HEK293 (cell line): ENCODE measurements around the gene AKAP11.

Experiments
- CTCF ChIA-PET: fragments of 350-600 bp; formaldehyde crosslinking; extraction: SDS; loops from one replicate; lab custom pipeline; 2021; ENCODE audit warnings: antibody characterized with exemption; lab: Yijun Ruan, JAX
- POLR2A ChIA-PET: fragments of 300-600 bp; formaldehyde crosslinking; extraction: SDS; loops from one replicate; lab custom pipeline; 2020; ENCODE audit warnings: antibody characterized with exemption, inconsistent platforms; lab: Yijun Ruan, JAX
- H3K27ac ChIP-seq: fragments of 200-500 bp; sonication (Bioruptor generic); 2 replicates; pipeline ENCODE4 v1.5.1; 2014; ENCODE audit warnings: low read depth, low read length, control low read depth, inconsistent platforms; ENCODE audit errors: extremely low read depth
- H3K36me3 ChIP-seq, 2 experiments: fragments of 200-500 bp in 1 of 2; sonication (Bioruptor generic) in 1 of 2; 1 replicate in 1 of 2; 2 replicates in 1 of 2; pipeline ENCODE4 v1.5.1; 2014 to 2017; ENCODE audit warnings: inconsistent platforms in 2 of 2, low read length in 2 of 2; ENCODE audit not compliant: control insufficient read depth in 2 of 2, insufficient read depth in 1 of 2
- H3K4me1 ChIP-seq: fragments of 200-500 bp; sonication (Bioruptor generic); 2 replicates; pipeline ENCODE4 v1.5.1; 2014; ENCODE audit warnings: mild to moderate bottlenecking, low read length, inconsistent platforms; ENCODE audit not compliant: control insufficient read depth, insufficient read depth
- H3K4me3 ChIP-seq: 2 replicates; pipeline ENCODE4 v1.5.1; 2011; ENCODE audit warnings: low read depth, mild to moderate bottlenecking, control low read depth, low read length, moderate library complexity
- H3K9me3 ChIP-seq: fragments of 200-500 bp; sonication (Bioruptor generic); 2 replicates; pipeline ENCODE4 v1.5.1; 2014; ENCODE audit warnings: low read depth, low read length, inconsistent platforms; ENCODE audit not compliant: control insufficient read depth, insufficient read depth
- GLI2 ChIP-seq: fragments of 450-650 bp; formaldehyde crosslinking; IDR thresholded peaks from 2 replicates; pipeline ENCODE4; 2017; ENCODE audit warnings: missing biosample characterization, missing genetic modification characterization, low read depth, borderline replicate concordance
- GLI4 ChIP-seq: fragments of 450-650 bp; formaldehyde crosslinking; IDR thresholded peaks from 2 replicates; pipeline ENCODE4 v1.5.1; 2016; ENCODE audit warnings: missing biosample characterization, missing genetic modification characterization
- REST ChIP-seq: fragments of 450-650 bp; formaldehyde crosslinking; IDR thresholded peaks from 2 replicates; pipeline ENCODE4 v1.5.1; 2016; ENCODE audit warnings: missing biosample characterization, missing genetic modification characterization
- ZBTB48 ChIP-seq: fragments of 450-650 bp; formaldehyde crosslinking; IDR thresholded peaks from 2 replicates; pipeline ENCODE4 v1.5.1; 2016; ENCODE audit warnings: missing biosample characterization, missing genetic modification characterization
- ZNF133 ChIP-seq: fragments of 450-650 bp; formaldehyde crosslinking; IDR thresholded peaks from 2 replicates; pipeline ENCODE4 v1.5.1; 2016; ENCODE audit warnings: missing biosample characterization, missing genetic modification characterization
- ZNF16 ChIP-seq: fragments of 450-650 bp; formaldehyde crosslinking; IDR thresholded peaks from 2 replicates; pipeline ENCODE4 v1.5.1; 2016; ENCODE audit warnings: low read depth, missing biosample characterization, missing genetic modification characterization
- ZNF169 ChIP-seq: fragments of 450-650 bp; formaldehyde crosslinking; IDR thresholded peaks from 2 replicates; pipeline ENCODE4 v1.5.1; 2016; ENCODE audit warnings: missing biosample characterization, missing genetic modification characterization
- ZNF211 ChIP-seq: fragments of 450-650 bp; formaldehyde crosslinking; IDR thresholded peaks from 2 replicates; pipeline ENCODE4 v1.5.1; 2016; ENCODE audit warnings: low read depth, missing biosample characterization, missing genetic modification characterization
- ZNF280D ChIP-seq: fragments of 450-650 bp; formaldehyde crosslinking; IDR thresholded peaks from 2 replicates; pipeline ENCODE4 v1.5.1; 2016; ENCODE audit warnings: missing biosample characterization, missing genetic modification characterization
- ZNF302 ChIP-seq: fragments of 450-650 bp; formaldehyde crosslinking; IDR thresholded peaks from 2 replicates; pipeline ENCODE4 v1.5.1; 2016; ENCODE audit warnings: missing biosample characterization, missing genetic modification characterization, low read depth
- ZNF521 ChIP-seq: fragments of 450-650 bp; formaldehyde crosslinking; IDR thresholded peaks from 2 replicates; pipeline ENCODE4 v1.5.1; 2017; ENCODE audit warnings: missing biosample characterization, mild to moderate bottlenecking, missing genetic modification characterization
- ZNF561 ChIP-seq: fragments of 450-650 bp; IDR thresholded peaks from 2 replicates; pipeline ENCODE4 v1.5.1; 2018; ENCODE audit warnings: missing biosample characterization, missing genetic modification characterization, borderline replicate concordance
- ZNF623 ChIP-seq: fragments of 450-650 bp; formaldehyde crosslinking; IDR thresholded peaks from 2 replicates; pipeline ENCODE4 v1.5.1; 2016; ENCODE audit warnings: missing biosample characterization, missing genetic modification characterization
- ZNF791 ChIP-seq: fragments of 450-650 bp; formaldehyde crosslinking; IDR thresholded peaks from 2 replicates; pipeline ENCODE4 v1.5.1; 2016; ENCODE audit warnings: missing biosample characterization, missing genetic modification characterization
- ZNF837 ChIP-seq: fragments of 450-650 bp; formaldehyde crosslinking; IDR thresholded peaks from 2 replicates; pipeline ENCODE4 v1.5.1; 2016; ENCODE audit warnings: missing biosample characterization, missing genetic modification characterization
- ZNF843 ChIP-seq: fragments of 450-650 bp; formaldehyde crosslinking; IDR thresholded peaks from 2 replicates; pipeline ENCODE4 v1.5.1; 2016; ENCODE audit warnings: missing biosample characterization, missing genetic modification characterization
- ZSCAN16 ChIP-seq: fragments of 450-650 bp; formaldehyde crosslinking; IDR thresholded peaks from 2 replicates; pipeline ENCODE4 v1.5.1; 2016; ENCODE audit warnings: missing biosample characterization, missing genetic modification characterization
- ZSCAN23 ChIP-seq: fragments of 450-650 bp; formaldehyde crosslinking; IDR thresholded peaks from 2 replicates; pipeline ENCODE4 v1.5.1; 2016; ENCODE audit warnings: missing biosample characterization, missing genetic modification characterization
- ZSCAN5A ChIP-seq: fragments of 450-650 bp; formaldehyde crosslinking; IDR thresholded peaks from 2 replicates; pipeline ENCODE4 v1.5.1; 2016; ENCODE audit warnings: missing biosample characterization, missing genetic modification characterization
- ZXDB ChIP-seq: fragments of 450-650 bp; formaldehyde crosslinking; IDR thresholded peaks from 2 replicates; pipeline ENCODE4 v1.5.1; 2016; ENCODE audit warnings: missing biosample characterization, missing genetic modification characterization

The AKAP11 gene

GRCh38 chr13:42355092-42355485, 83.1 kb downstream of the AKAP11 start:
- TF ChIP-seq ZNF843 (no peak), ZBTB48 (no peak), ZNF561 (tag by site-specific recombination) (no peak), GLI4 (tag by site-specific recombination) (no peak), ZNF211 (no peak), ZSCAN16 (tag by site-specific recombination) (no peak), GLI2 (tag by site-specific recombination) (no peak), ZXDB (tag by site-specific recombination) (no peak), ZNF302 (no peak), ZNF791 (tag by site-specific recombination) (no peak), ZNF280D (no peak), ZNF169 (tag by site-specific recombination) (no peak), ZNF133 (tag by site-specific recombination) (no peak), ZNF623 (tag by site-specific recombination) (no peak), REST (tag by site-specific recombination) (no peak), ZSCAN5A (tag by site-specific recombination) (no peak), ZNF16 (tag by site-specific recombination) (no peak), ZSCAN23 (no peak), ZNF521 (tag by site-specific recombination) (no peak), ZNF837 (tag by site-specific recombination) (no peak)
- H3K4me1 ChIP-seq = no peaks in the 10 kb centered on the region
- H3K27ac ChIP-seq = no peak overlapping the region
- no peaks in the 10 kb centered on the region for H3K9me3 ChIP-seq
- no peaks in the 10 kb centered on the region for H3K36me3 ChIP-seq
- no peak overlapping the region for H3K4me3 ChIP-seq
- ChIA-PET POLR2A (no interaction called here), CTCF (no interaction called here)
